Smooth muscle cell (in vitro differentiated cells): ENCODE results near the gene POP4. TPM values are rescaled to one million over a fixed set of nuclear protein-coding genes. Genes with fewer than 3 reads are reported as not detected.

ENCODE experiments used
- DNase-seq: peaks from one replicate; lab custom pipeline; 2025; ENCODE audit not compliant: unreplicated experiment; lab: John Stamatoyannopoulos, UW
- H2AFZ ChIP-seq: fragments of 200-600 bp; sonication (generic); 2 replicates; pipeline ENCODE4 v1.6.0; 2016; ENCODE audit warnings: antibody characterized with exemption, low read depth, mild to moderate bottlenecking
- H3F3A ChIP-seq: fragments of 200-600 bp; sonication (generic); 2 replicates; pipeline ENCODE4 v1.6.0; 2017; ENCODE audit warnings: antibody characterized with exemption, low read depth
- H3K27ac ChIP-seq: fragments of 200-600 bp; sonication (generic); 2 replicates; pipeline ENCODE4 v1.5.1; 2016; ENCODE audit warnings: low read depth, mild to moderate bottlenecking
- H3K27me3 ChIP-seq: fragments of 200-600 bp; sonication (generic); 2 replicates; pipeline ENCODE4 v1.6.1; 2016; ENCODE audit warnings: low read depth, mild to moderate bottlenecking
- H3K36me3 ChIP-seq: fragments of 200-600 bp; sonication (generic); 2 replicates; pipeline ENCODE4 v1.5.1; 2016; ENCODE audit warnings: low read depth
- H3K4me1 ChIP-seq: fragments of 200-600 bp; sonication (generic); 2 replicates; pipeline ENCODE4 v1.5.1; 2016; ENCODE audit warnings: low read depth
- H3K4me2 ChIP-seq: fragments of 200-600 bp; sonication (generic); 2 replicates; pipeline ENCODE4 v1.6.0; 2016; ENCODE audit warnings: mild to moderate bottlenecking
- H3K4me3 ChIP-seq: fragments of 200-600 bp; sonication (generic); 2 replicates; pipeline ENCODE4 v1.5.1; 2016; ENCODE audit warnings: mild to moderate bottlenecking
- H3K79me2 ChIP-seq: fragments of 200-600 bp; sonication (generic); 2 replicates; pipeline ENCODE4 v1.6.0; 2016; ENCODE audit warnings: low read depth, mild to moderate bottlenecking
- H3K9ac ChIP-seq: fragments of 200-600 bp; sonication (generic); 2 replicates; pipeline ENCODE4 v1.6.0; 2016; ENCODE audit warnings: low read depth
- H3K9me3 ChIP-seq: fragments of 200-600 bp; sonication (generic); replicated peaks from 2 replicates; pipeline ENCODE4 v1.5.1; 2016; ENCODE audit warnings: low read depth
- H4K20me1 ChIP-seq: fragments of 200-600 bp; sonication (generic); 2 replicates; pipeline ENCODE4 v1.6.0; 2016; ENCODE audit warnings: low read depth
- CTCF ChIP-seq: fragments of 200-600 bp; sonication (generic); IDR thresholded peaks from 2 replicates; pipeline ENCODE4 v1.5.1; 2017; ENCODE audit warnings: borderline replicate concordance, mild to moderate bottlenecking, antibody characterized with exemption; ENCODE audit not compliant: insufficient read depth, poor library complexity, severe bottlenecking
- WGBS: methylation state at CpG from one replicate; pipeline ENCODE4 v1.1.7; 2016; ENCODE audit warnings: low lambda C conversion rate; 5-methylcytosine and 5-hydroxymethylcytosine counted together
- polyA plus RNA-seq: library from polyadenylated mRNA; unstranded; fragments of >200 nt; fragmentation: Nextera tagmentation; extraction: Ambion mirVana; gene quantifications from 2 replicates; pipeline ENCODE4 v1.2.1, GENCODE V29; 2016
- total RNA-seq: library from RNA; depleted of rRNA; stranded (reverse); fragments of >200 nt; gene quantifications from 2 replicates; pipeline ENCODE4 v1.2.3, GENCODE V29; 2014

POP4 gene
- total and polyA plus RNA-seq, 2 experiments from 2014 or later, result 54.4 to 94.9 TPM

- no peak overlapping the region for H3K4me2 ChIP-seq
- DNase-seq, result no peak
- no peaks in the 10 kb centered on the region for H3K4me1 ChIP-seq
- no peak overlapping the region for H2AFZ ChIP-seq
- H3K4me3 ChIP-seq, result no peak overlapping the region
- H3K9me3 ChIP-seq, result no peaks in the 10 kb centered on the region
- H3F3A ChIP-seq, result no peaks in the 10 kb centered on the region
- no peak overlapping the region for H3K27ac ChIP-seq
- H4K20me1 ChIP-seq, result no peaks in the 10 kb centered on the region
- WGBS, result 92% methylated on average over 6 of the region's 6 CpGs
- TF ChIP-seq CTCF, result no peak
- H3K27me3 ChIP-seq, result no peaks in the 10 kb centered on the region
- no peak overlapping the region for H3K9ac ChIP-seq
- no peaks in the 10 kb centered on the region for H3K79me2 ChIP-seq
- no peaks in the 10 kb centered on the region for H3K36me3 ChIP-seq
Observed at GRCh38 chr19:29635963-29636362, 29.9 kb downstream of the POP4 start.

- H3F3A ChIP-seq, result no peaks in the 10 kb centered on the region
- DNase-seq, result no peak
- no peaks in the 10 kb centered on the region for H3K36me3 ChIP-seq
- TF ChIP-seq CTCF, result no peak
- no peak overlapping the region for H3K9ac ChIP-seq
- no peak overlapping the region for H2AFZ ChIP-seq
- no peak overlapping the region for H3K4me3 ChIP-seq
- no peak overlapping the region for H3K27ac ChIP-seq
- H3K4me1 ChIP-seq, result no peaks in the 10 kb centered on the region
- H3K27me3 ChIP-seq, result no peaks in the 10 kb centered on the region
- H3K9me3 ChIP-seq, result no peaks in the 10 kb centered on the region
- no peaks in the 10 kb centered on the region for H4K20me1 ChIP-seq
- WGBS, result 61% methylated on average over 12 of the region's 12 CpGs
- H3K4me2 ChIP-seq, result no peak overlapping the region
- H3K79me2 ChIP-seq, result no peaks in the 10 kb centered on the region
Observed at GRCh38 chr19:29636553-29637360, 30.7 kb downstream of the POP4 start.

GRCh38 chr19:29639086-29639485 lies 33.0 kb downstream of the POP4 start:
- H3K79me2 ChIP-seq, result no peaks in the 10 kb centered on the region
- WGBS, result 90% methylated on average over 8 of the region's 8 CpGs

More at GRCh38 chr19:29639086-29639485, 33.0 kb downstream of the POP4 start:
- no peak for DNase-seq
- Histone ChIP-seq H3K4me3 (no peak overlapping the region), H3K27me3 (no peaks in the 10 kb centered on the region), H3F3A (no peaks in the 10 kb centered on the region), H2AFZ (no peak overlapping the region), H3K4me1 (no peaks in the 10 kb centered on the region), H3K9me3 (no peaks in the 10 kb centered on the region), H3K36me3 (no peaks in the 10 kb centered on the region), H3K27ac (no peak overlapping the region), H3K9ac (no peak overlapping the region), H3K4me2 (no peak overlapping the region), H4K20me1 (no peaks in the 10 kb centered on the region)
- no peak for TF ChIP-seq CTCF
